SHP77 treated with DMSO at 0.1 percent for 48 hours (cell line): Measurements from ENCODE around the gene REST.

ENCODE experiments used
- DNase-seq: peaks from one replicate; lab custom pipeline; 2025; lab: John Stamatoyannopoulos, UW

Gene REST

GRCh38 chr4:56976283-56976836 is 68.7 kb downstream of the REST start:
- DNase-seq = no peak

GRCh38 chr4:56976837-56977320 is 69.2 kb downstream of the REST start:
- no peak for DNase-seq

GRCh38 chr4:56977321-56978012 is 69.8 kb downstream of the REST start, which contains the start of gene NOA1:
NOA1 (minus strand) TSS chr4:56977606; CDS start chr4:56977585, 21 bp downstream.
- peak; percentile 99 for DNase-seq

GRCh38 chr4:56978750-56979303 is 71.1 kb downstream of the REST start, which contains the start of gene POLR2B:
POLR2B (plus strand) TSS chr4:56978896; CDS start chr4:56978986, 90 bp downstream.
- DNase-seq = peak; percentile 95

- no peak for DNase-seq
Observed at GRCh38 chr4:56979421-56980072, 71.8 kb downstream of the REST start.

GRCh38 chr4:56981795-56982201 is 74.1 kb downstream of the REST start:
- DNase-seq = no peak

- DNase-seq = no peak
Observed at GRCh38 chr4:56986192-56986591, 78.5 kb downstream of the REST start.

- DNase-seq = no peak
Observed at GRCh38 chr4:56986952-56987351, 79.3 kb downstream of the REST start.

GRCh38 chr4:56990109-56990905 is 82.6 kb downstream of the REST start:
- DNase-seq = no peak

- DNase-seq = no peak
Observed at GRCh38 chr4:56995525-56995924, 87.8 kb downstream of the REST start.

GRCh38 chr4:56999751-57000150 is 92.1 kb downstream of the REST start:
- DNase-seq = no peak

GRCh38 chr4:57013543-57014120 is 105.9 kb downstream of the REST start:
- DNase-seq = no peak
